Measurements from ENCODE around the gene PFKM. TPM values are rescaled to one million over a fixed set of nuclear protein-coding genes. Genes with fewer than 3 reads are reported as not detected.

The PFKM gene
- total RNA-seq, 4 donors from 2014 or later = 21.7 to 48.8 (median 32.7) TPM

DNA sequence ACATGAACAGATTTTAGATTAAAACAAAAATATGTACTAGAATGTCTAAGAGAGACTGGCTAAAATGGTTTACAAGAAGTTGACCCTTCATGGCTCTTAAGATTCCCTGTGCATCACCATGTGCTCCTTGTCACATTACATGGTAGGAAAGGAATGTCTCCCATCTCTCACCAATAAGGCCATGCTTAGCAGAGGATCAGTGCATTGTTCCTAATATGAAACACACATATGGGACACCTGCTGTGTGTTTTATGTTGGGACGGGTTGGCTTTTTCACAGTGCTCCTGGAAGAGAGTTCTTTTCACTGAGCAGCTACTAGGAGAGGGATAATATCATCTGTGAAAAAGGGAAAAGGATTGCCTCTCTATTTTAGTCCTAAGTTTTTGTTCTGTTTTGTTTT is 9.6 kb downstream of the PFKM start:
- H3K4me1 ChIP-seq = no peaks in the 10 kb centered on the region
- WGBS, 2 donors (ENCODE audit: low coverage in 1 of 2) = 92% methylated on average over 1 of the region's 1 CpG; no CpG with 5 or more reads in 1 of the 2 donors

DNA sequence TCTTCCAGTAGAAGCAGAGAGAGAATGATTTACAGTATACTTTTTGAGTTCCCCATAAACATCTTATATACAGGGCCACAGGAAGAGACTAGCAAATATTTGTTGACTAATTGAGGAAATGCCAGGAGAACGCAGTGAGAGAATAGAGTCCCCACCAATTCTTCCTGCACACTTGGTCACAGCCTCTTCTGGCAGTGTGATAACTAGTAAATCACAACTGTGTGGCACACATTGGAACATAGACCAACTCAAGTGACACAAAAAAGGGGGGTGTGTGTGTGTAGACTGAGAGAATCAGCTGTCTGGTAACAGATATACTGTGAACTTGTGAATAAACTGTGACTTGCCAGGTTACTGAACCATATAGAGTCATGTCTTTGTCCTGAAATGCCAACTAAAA is 10.2 kb downstream of the PFKM start:
- no peaks in the 10 kb centered on the region for H3K4me1 ChIP-seq
- TF ChIP-seq CTCF (IDR thresholded peaks at IDR 0.05) (no peak), EP300 (IDR thresholded peaks at IDR 0.05; ENCODE audit: low read depth) (no peak), POLR2A (IDR thresholded peaks at IDR 0.05) (no peak), POLR2AphosphoS5 (IDR thresholded peaks at IDR 0.05) (no peak)
- no peak overlapping the region for H3K27ac ChIP-seq
- no peaks in the 10 kb centered on the region for H3K27me3 ChIP-seq
- DNase-seq = no peak
- intact Hi-C loops (cut with DNase I; ENCODE audit: low total_unique reads) = no loop called here
- no peak overlapping the region for H3K4me3 ChIP-seq
- in situ Hi-C loops (cut with MboI; ENCODE audit: low pct_ligation_motif_present in 1 of 4, low pct_unique_long_range_greater_than_20kb in 1 of 4, low sequenced_read_pairs in 3 of 4) = no loop called here
- no peaks in the 10 kb centered on the region for H3K9me3 ChIP-seq
- peaks cover 0 to 30% (median 11%) of the 10 kb centered on the region in 4 donors for H3K36me3 ChIP-seq
- 71 to 90% methylated on average over 1 of the region's 1 CpG for WGBS, 2 donors (ENCODE audit: low coverage in 1 of 2)

More for the DNA sequence above, 9.6 kb downstream of the PFKM start:
- in situ Hi-C loops (cut with MboI; ENCODE audit: low pct_ligation_motif_present in 1 of 4, low pct_unique_long_range_greater_than_20kb in 1 of 4, low sequenced_read_pairs in 3 of 4) (no loop called here), intact Hi-C loops (cut with DNase I; ENCODE audit: low total_unique reads) (no loop called here)
- no peak overlapping the region for H3K27ac ChIP-seq
- TF ChIP-seq POLR2AphosphoS5 (IDR thresholded peaks at IDR 0.05) (no peak), CTCF (IDR thresholded peaks at IDR 0.05) (no peak), POLR2A (IDR thresholded peaks at IDR 0.05) (no peak), EP300 (IDR thresholded peaks at IDR 0.05; ENCODE audit: low read depth) (no peak)
- no peaks in the 10 kb centered on the region for H3K9me3 ChIP-seq
- no peak for DNase-seq
- H3K27me3 ChIP-seq = no peaks in the 10 kb centered on the region
- peaks cover 0 to 27% (median 8%) of the 10 kb centered on the region in 4 donors for H3K36me3 ChIP-seq
- H3K4me3 ChIP-seq = no peak overlapping the region

DNA sequence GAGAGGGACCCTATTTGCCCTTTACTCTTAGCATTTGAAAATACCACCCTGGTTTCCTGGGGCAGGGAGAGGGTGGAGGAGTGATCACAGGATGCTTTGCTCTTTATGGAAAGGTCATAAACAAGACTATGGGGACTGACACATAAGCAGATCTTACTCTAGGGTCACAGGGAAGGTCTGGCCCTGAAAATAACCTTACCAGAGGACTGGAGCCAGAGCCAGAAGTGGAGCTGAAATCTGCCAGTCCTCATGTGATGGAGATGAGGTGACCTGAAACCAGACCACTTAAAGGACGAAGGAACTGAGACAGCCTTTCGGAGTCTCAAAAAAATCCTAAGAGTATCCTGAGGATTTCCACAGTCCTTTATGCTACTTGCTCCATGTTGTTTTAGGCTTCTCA is 12.4 kb downstream of the PFKM start:
- no peak overlapping the region for H3K27ac ChIP-seq
- H3K9me3 ChIP-seq = no peaks in the 10 kb centered on the region
- no peaks in the 10 kb centered on the region for H3K4me1 ChIP-seq
- H3K27me3 ChIP-seq = no peaks in the 10 kb centered on the region
- H3K36me3 ChIP-seq = peaks cover 0 to 38% (median 17%) of the 10 kb centered on the region in 4 donors
- no peak for DNase-seq
- intact Hi-C loops (cut with DNase I; ENCODE audit: low total_unique reads) (no loop called here), in situ Hi-C loops (cut with MboI; ENCODE audit: low pct_ligation_motif_present in 1 of 4, low pct_unique_long_range_greater_than_20kb in 1 of 4, low sequenced_read_pairs in 3 of 4) (no loop called here)
- TF ChIP-seq EP300 (IDR thresholded peaks at IDR 0.05; ENCODE audit: low read depth) (no peak), POLR2A (IDR thresholded peaks at IDR 0.05) (no peak), POLR2AphosphoS5 (IDR thresholded peaks at IDR 0.05) (no peak), CTCF (IDR thresholded peaks at IDR 0.05) (no peak)
- H3K4me3 ChIP-seq = no peak overlapping the region
- WGBS, 2 donors (ENCODE audit: low coverage in 1 of 2) = 98 to 100% methylated on average over 1 to 2 of the region's 2 CpGs

GRCh38 chr12:48132826-48133225 is 13.7 kb downstream of the PFKM start:
- DNase-seq = no peak
- Histone ChIP-seq H3K36me3 (peaks cover 0 to 40% (median 17%) of the 10 kb centered on the region in 4 donors), H3K9me3 (no peaks in the 10 kb centered on the region), H3K4me1 (no peaks in the 10 kb centered on the region), H3K27me3 (no peaks in the 10 kb centered on the region), H3K27ac (no peak overlapping the region), H3K4me3 (no peak overlapping the region)
- TF ChIP-seq POLR2AphosphoS5 (IDR thresholded peaks at IDR 0.05) (no peak), CTCF (IDR thresholded peaks at IDR 0.05) (no peak), EP300 (IDR thresholded peaks at IDR 0.05; ENCODE audit: low read depth) (no peak), POLR2A (IDR thresholded peaks at IDR 0.05) (no peak)
- intact Hi-C loops (cut with DNase I; ENCODE audit: low total_unique reads) (no loop called here), in situ Hi-C loops (cut with MboI; ENCODE audit: low pct_ligation_motif_present in 1 of 4, low pct_unique_long_range_greater_than_20kb in 1 of 4, low sequenced_read_pairs in 3 of 4) (no loop called here)
- 95% methylated on average over 14 of the region's 14 CpGs; no CpG with 5 or more reads in 1 of the 2 donors for WGBS, 2 donors (ENCODE audit: low coverage in 1 of 2)
